Endothelial cell of umbilical vein (primary cell): ENCODE results near the gene KYNU.

Source experiments
- EZH2 ChIP-seq: IDR thresholded peaks from 2 replicates; pipeline ENCODE4 v1.6.1; 2012; ENCODE audit warnings: borderline replicate concordance, low read depth, mild to moderate bottlenecking, moderate library complexity, low read length, inconsistent platforms; ENCODE audit not compliant: severe bottlenecking
- POLR2A ChIP-seq: IDR thresholded peaks from 2 replicates; pipeline ENCODE4 v1.6.1; 2012; ENCODE audit warnings: low read depth, mild to moderate bottlenecking, control low read depth, low read length
- POLR2AphosphoS5 ChIP-seq: IDR thresholded peaks from 2 replicates; pipeline ENCODE4 v1.6.1; 2012; ENCODE audit warnings: low read depth, mild to moderate bottlenecking, control low read depth, low read length, moderate library complexity; ENCODE audit not compliant: insufficient read depth
- TF ChIP-seq, protein P1 (sequence below), 2 donors: IDR thresholded peaks; 1 replicate in 1 of 2; 2 replicates in 1 of 2; pipeline ENCODE4 v1.5.1; 2011; ENCODE audit warnings: low read length in 2 of 2, mild to moderate bottlenecking in 2 of 2, moderate library complexity in 2 of 2, control low read depth in 1 of 2, inconsistent platforms in 1 of 2, low read depth in 1 of 2; ENCODE audit not compliant: insufficient read depth in 1 of 2; ENCODE audit errors: extremely low read depth in 1 of 2

DNA sequence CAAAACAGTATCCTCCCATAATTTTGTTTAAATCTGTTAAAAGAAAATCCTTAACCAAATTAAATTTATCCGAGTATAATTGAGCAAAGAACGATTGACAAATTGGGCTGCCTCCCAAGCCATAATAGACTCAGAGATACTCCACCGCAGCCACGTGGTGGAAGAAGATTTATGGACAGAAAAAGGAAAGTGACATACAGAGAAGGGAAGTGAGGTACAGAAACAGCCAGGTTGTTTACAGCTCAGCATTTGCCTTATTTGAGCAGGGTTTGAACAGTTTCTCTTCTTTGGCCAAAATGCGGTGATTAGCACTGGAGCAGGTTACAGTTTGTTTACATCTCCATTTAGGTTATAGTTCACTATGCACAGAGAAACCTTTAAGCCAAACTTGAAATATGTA, 60.8 kb downstream of the KYNU start:
- TF ChIP-seq POLR2AphosphoS5 = no peak
- TF ChIP-seq EZH2 = no peak
- TF ChIP-seq, protein P1, sequence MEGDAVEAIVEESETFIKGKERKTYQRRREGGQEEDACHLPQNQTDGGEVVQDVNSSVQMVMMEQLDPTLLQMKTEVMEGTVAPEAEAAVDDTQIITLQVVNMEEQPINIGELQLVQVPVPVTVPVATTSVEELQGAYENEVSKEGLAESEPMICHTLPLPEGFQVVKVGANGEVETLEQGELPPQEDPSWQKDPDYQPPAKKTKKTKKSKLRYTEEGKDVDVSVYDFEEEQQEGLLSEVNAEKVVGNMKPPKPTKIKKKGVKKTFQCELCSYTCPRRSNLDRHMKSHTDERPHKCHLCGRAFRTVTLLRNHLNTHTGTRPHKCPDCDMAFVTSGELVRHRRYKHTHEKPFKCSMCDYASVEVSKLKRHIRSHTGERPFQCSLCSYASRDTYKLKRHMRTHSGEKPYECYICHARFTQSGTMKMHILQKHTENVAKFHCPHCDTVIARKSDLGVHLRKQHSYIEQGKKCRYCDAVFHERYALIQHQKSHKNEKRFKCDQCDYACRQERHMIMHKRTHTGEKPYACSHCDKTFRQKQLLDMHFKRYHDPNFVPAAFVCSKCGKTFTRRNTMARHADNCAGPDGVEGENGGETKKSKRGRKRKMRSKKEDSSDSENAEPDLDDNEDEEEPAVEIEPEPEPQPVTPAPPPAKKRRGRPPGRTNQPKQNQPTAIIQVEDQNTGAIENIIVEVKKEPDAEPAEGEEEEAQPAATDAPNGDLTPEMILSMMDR (IDR thresholded peaks at IDR 0.05; ENCODE audit: extremely low read depth in 1 of 2, insufficient read depth in 1 of 2, low read depth in 1 of 2, low read length in 2 of 2) = no peak
- no peak for TF ChIP-seq POLR2A
